ENCODE results near the gene TNNT1.

DNA sequence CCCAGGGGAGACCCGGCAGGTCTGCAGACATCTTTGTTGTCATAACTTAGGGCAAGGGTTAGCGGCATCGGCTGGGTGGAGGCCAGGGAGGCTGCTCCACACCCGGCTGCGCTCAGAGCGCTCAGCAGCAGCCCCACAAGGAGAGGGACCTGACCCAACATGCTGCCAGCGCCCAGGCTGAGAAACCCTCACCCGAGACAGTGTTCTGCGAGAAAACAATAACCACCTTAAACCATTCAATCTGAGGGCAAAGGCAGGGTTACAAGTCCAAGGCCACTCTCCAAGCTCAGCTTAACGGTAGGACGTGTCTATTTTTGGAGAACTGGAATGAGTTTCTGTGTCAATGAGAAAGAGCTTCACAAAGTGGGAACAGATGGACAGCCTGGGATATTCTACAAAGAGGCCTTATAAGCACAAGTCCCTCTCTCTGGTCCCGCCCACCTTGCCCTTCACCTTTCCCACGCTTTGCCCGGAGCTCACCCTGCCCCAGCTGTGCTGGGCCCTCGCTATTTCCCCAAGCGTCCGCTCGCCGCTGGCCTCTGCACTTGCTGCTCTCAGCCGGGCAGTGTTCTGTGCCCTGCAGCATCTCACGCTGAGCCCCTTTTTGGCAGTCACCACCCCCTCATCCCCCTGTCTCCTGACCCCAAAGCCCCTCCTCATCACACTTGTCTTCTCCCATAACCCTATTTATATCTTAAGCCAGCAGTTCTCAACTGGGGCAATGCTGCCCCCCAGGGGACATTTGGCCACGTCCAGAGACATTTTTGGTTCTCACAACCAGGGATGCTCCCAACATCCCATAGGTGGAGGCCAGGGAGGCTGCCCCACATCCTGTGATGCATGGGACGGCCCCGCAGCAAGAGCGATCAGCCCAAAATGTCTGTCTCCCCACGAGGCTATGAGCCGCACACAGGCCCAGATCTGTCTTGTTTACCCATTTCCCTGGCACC lies 49.2 kb downstream of the TNNT1 start:
- no peak for TF ChIP-seq POLR2A (IDR thresholded peaks at IDR 0.05)
- TF ChIP-seq, protein P1, sequence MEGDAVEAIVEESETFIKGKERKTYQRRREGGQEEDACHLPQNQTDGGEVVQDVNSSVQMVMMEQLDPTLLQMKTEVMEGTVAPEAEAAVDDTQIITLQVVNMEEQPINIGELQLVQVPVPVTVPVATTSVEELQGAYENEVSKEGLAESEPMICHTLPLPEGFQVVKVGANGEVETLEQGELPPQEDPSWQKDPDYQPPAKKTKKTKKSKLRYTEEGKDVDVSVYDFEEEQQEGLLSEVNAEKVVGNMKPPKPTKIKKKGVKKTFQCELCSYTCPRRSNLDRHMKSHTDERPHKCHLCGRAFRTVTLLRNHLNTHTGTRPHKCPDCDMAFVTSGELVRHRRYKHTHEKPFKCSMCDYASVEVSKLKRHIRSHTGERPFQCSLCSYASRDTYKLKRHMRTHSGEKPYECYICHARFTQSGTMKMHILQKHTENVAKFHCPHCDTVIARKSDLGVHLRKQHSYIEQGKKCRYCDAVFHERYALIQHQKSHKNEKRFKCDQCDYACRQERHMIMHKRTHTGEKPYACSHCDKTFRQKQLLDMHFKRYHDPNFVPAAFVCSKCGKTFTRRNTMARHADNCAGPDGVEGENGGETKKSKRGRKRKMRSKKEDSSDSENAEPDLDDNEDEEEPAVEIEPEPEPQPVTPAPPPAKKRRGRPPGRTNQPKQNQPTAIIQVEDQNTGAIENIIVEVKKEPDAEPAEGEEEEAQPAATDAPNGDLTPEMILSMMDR (IDR thresholded peaks at IDR 0.05), result no peak

Data from suprapubic skin (tissue), 3 donors.